ENCODE measurements around the gene SMG6.

DNA sequence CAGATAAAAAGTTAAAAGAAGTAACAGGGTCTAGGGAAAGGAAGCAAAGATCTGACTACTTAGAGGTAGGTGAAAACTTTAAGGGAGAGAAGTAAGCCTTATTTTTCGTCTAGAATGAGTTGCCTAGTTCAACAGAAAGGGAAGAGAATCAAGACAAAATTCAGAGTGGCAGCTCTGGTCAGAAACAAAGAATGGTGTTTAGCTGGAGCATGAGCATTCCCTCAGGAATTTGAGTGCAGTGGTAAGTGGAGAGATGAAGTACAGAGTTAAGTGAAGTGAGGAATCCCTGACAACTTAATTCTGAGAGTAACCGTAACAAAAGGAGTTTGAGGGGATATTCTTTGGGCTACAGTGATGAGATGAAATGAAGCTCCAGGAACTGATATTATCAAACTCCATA is 11.5 kb downstream of the SMG6 start:
- TF ChIP-seq, protein P1, sequence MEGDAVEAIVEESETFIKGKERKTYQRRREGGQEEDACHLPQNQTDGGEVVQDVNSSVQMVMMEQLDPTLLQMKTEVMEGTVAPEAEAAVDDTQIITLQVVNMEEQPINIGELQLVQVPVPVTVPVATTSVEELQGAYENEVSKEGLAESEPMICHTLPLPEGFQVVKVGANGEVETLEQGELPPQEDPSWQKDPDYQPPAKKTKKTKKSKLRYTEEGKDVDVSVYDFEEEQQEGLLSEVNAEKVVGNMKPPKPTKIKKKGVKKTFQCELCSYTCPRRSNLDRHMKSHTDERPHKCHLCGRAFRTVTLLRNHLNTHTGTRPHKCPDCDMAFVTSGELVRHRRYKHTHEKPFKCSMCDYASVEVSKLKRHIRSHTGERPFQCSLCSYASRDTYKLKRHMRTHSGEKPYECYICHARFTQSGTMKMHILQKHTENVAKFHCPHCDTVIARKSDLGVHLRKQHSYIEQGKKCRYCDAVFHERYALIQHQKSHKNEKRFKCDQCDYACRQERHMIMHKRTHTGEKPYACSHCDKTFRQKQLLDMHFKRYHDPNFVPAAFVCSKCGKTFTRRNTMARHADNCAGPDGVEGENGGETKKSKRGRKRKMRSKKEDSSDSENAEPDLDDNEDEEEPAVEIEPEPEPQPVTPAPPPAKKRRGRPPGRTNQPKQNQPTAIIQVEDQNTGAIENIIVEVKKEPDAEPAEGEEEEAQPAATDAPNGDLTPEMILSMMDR (IDR thresholded peaks at IDR 0.05), result no peak
- TF ChIP-seq POLR2A (IDR thresholded peaks at IDR 0.05), result no peak
